Right lobe of liver (tissue), 6 donors: ENCODE results near the gene NUDT5. TPM values are rescaled to one million over a fixed set of nuclear protein-coding genes. Genes with fewer than 3 reads are reported as not detected.
A peak's percentile ranks its signal among the peaks of the same experiment; 100 is the strongest.

ENCODE experiments used
- ATAC-seq, 4 donors: fragments of 200-7000 bp; cut with Tn5 transposase; one replicate each; pipeline ENCODE4 v1.9.1; 2020; ENCODE audit warnings: mild to moderate bottlenecking in 4 of 4, moderate library complexity in 4 of 4
- DNase-seq, 3 donors: peaks; one replicate each; pipeline ENCODE4 v3.0.0-alpha.2; 2020
- H3K27ac ChIP-seq, 3 donors: fragments of 200-600 bp; one replicate each; pipeline ENCODE4 v1.8.0; 2022
- H3K27me3 ChIP-seq, 2 donors: fragments of 200-600 bp; one replicate each; pipeline ENCODE4 v1.8.0; 2022
- H3K36me3 ChIP-seq, 4 donors: fragments of 200-600 bp; sonication (generic) in 1 of 4; one replicate each; pipeline versions ENCODE4 v1.5.1 to v1.8.0; 2017 to 2022; ENCODE audit warnings: control low read depth in 1 of 4
- H3K4me1 ChIP-seq, 4 donors: fragments of 200-600 bp; sonication (generic) in 1 of 4; one replicate each; pipeline versions ENCODE4 v1.5.1 to v1.8.0; 2017 to 2022; ENCODE audit warnings: control low read depth in 1 of 4
- H3K4me3 ChIP-seq, 3 donors: fragments of 200-600 bp; one replicate each; pipeline ENCODE4 v1.8.0; 2022
- H3K9me3 ChIP-seq, 4 donors: fragments of 200-600 bp; sonication (generic) in 1 of 4; one replicate each; pipeline versions ENCODE4 v1.5.1 to v1.8.0; 2017 to 2022; ENCODE audit warnings: control low read depth in 1 of 4
- POLR2A ChIP-seq: fragments of 450-650 bp; IDR thresholded peaks from one replicate; pipeline ENCODE4 v1.6.1; 2017; ENCODE audit warnings: antibody characterized with exemption, mild to moderate bottlenecking
- whole genome bisulfite sequencing: methylation state at CpG from one replicate; pipeline ENCODE4 v1.1.6; 2018; ENCODE audit warnings: low coverage, low lambda C conversion rate; ENCODE audit not compliant: insufficient coverage; ENCODE audit errors: missing lambda C conversion rate; 5-methylcytosine and 5-hydroxymethylcytosine counted together
- intact Hi-C, 2 donors: fragments of 100-400 bp; cut with DNase I; formaldehyde crosslinking; loops; one replicate each; pipeline versions ENCODE4 v1.11.2 to v1.14.1; 2022
- total RNA-seq, 6 experiments: library from RNA; depleted of rRNA in 2 of 6; stranded (reverse); fragments of >200 nt in 2 of 6; fragmentation: NEBNext Ultra II Directional in 3 of 6; extraction: Animal tissue kit (Norgen Biotek cat#: 25700) in 3 of 6; gene quantifications; one replicate each; pipeline versions ENCODE4 v1.1.0 to v1.2.4, GENCODE V29; 2016 to 2023
- TF ChIP-seq, protein P1 (sequence below), 4 donors: fragments of 200-600 bp in 3 of 4; fragments of 450-650 bp in 1 of 4; IDR thresholded peaks; one replicate each; pipeline versions ENCODE4 v1.5.1 to v1.8.0; 2016 to 2022; ENCODE audit warnings: antibody characterized with exemption in 4 of 4, mild to moderate bottlenecking in 2 of 4
- donor health status: DM: no; HTN: yes; CAD: no.
- donor health status: DM: no; HTN: no; CAD: no.
- donor health status: DM: no; HTN: no; CAD: no.
- donor health status: DM: no; HTN: yes; CAD: no.
- donor health status: DM: no; HTN: yes; CAD: no.

NUDT5 gene
- total RNA-seq, 6 experiments from 2014 or later = 48.6 to 64.3 (median 55.8) TPM

DNA sequence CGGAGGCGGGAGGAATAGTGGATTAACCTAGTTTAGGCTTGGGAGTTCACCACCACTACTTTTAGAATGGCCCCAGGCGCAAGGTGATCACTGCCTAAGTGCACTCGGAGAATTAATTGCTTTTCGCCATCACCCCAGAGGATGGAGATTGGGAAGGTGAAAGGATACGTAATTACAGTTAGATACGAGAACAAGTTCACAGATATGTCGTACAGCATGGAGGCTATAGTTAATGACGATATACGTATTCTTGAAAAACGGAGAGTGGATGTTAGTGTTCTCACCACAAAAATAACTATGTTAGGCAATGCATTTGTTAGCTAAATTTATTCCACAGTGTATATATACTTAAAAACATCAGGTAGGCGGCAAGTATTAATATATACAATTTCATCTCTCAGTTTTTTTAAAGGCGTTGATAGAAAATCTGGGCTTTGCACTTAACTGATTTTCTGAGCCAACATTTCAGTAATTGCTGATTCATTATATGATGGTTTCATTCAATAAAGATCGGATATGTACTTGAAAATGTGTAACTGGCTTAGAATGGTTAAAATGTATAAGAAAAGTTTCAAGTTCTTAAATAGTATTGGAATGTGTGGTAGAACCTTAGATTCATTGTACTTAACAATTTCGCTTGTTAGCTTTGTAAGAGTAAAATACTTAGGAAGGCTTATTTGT lies 980 bp upstream of the NUDT5 start:
- no peak for ATAC-seq

DNA sequence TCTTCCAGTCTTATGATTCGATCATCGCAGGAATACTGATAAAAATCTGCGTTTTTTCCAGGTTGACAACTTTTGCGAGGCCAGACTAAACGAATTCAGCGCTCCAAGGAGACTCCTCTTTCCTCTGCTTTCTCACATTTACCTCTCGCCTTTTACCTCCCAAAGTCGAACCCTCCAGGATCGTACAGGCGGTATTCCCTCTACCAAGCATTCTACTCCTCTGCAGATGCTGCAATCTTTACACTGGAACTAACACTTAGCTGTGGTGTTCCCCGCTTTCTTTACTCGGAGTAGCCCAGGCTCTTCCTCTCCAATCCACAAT lies 449 bp downstream of the NUDT5 start:
- Histone ChIP-seq H3K27ac (peak overlapping the region; percentile 77 to 91 (median 91)), H3K9me3 (no peaks in the 10 kb centered on the region), H3K27me3 (no peaks in the 10 kb centered on the region), H3K4me3 (peak overlapping the region; percentile 74), H3K36me3 (peaks cover 0 to 11% (median under 1%) of the 10 kb centered on the region in 4 donors), H3K4me1 (peaks cover 0 to 48% (median 11%) of the 10 kb centered on the region in 4 donors)
- DNase-seq (no peak), ATAC-seq (peak in 3 of 4 donors; percentile 13 to 43 (median 23))
- intact Hi-C loops = no loop called here
- under 1% methylated on average over 12 of the region's 12 CpGs for WGBS
- TF ChIP-seq, protein P1, sequence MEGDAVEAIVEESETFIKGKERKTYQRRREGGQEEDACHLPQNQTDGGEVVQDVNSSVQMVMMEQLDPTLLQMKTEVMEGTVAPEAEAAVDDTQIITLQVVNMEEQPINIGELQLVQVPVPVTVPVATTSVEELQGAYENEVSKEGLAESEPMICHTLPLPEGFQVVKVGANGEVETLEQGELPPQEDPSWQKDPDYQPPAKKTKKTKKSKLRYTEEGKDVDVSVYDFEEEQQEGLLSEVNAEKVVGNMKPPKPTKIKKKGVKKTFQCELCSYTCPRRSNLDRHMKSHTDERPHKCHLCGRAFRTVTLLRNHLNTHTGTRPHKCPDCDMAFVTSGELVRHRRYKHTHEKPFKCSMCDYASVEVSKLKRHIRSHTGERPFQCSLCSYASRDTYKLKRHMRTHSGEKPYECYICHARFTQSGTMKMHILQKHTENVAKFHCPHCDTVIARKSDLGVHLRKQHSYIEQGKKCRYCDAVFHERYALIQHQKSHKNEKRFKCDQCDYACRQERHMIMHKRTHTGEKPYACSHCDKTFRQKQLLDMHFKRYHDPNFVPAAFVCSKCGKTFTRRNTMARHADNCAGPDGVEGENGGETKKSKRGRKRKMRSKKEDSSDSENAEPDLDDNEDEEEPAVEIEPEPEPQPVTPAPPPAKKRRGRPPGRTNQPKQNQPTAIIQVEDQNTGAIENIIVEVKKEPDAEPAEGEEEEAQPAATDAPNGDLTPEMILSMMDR (IDR thresholded peaks at IDR 0.05) = no peak
- no peak for TF ChIP-seq POLR2A

More for the DNA sequence above, 980 bp upstream of the NUDT5 start:
- TF ChIP-seq, protein P1 (IDR thresholded peaks at IDR 0.05) = no peak
- no peak for TF ChIP-seq POLR2A
- Histone ChIP-seq H3K4me1 (peaks cover 0 to 43% (median 6%) of the 10 kb centered on the region in 4 donors), H3K4me3 (peak overlapping the region; percentile 74), H3K36me3 (peaks cover 0 to 18% (median under 1%) of the 10 kb centered on the region in 4 donors), H3K27me3 (no peaks in the 10 kb centered on the region), H3K9me3 (no peaks in the 10 kb centered on the region), H3K27ac (peak overlapping the region; percentile 77 to 91 (median 91))
- intact Hi-C loops = no loop called here
- no peak for DNase-seq
- WGBS = 8% methylated on average over 15 of the region's 15 CpGs

DNA sequence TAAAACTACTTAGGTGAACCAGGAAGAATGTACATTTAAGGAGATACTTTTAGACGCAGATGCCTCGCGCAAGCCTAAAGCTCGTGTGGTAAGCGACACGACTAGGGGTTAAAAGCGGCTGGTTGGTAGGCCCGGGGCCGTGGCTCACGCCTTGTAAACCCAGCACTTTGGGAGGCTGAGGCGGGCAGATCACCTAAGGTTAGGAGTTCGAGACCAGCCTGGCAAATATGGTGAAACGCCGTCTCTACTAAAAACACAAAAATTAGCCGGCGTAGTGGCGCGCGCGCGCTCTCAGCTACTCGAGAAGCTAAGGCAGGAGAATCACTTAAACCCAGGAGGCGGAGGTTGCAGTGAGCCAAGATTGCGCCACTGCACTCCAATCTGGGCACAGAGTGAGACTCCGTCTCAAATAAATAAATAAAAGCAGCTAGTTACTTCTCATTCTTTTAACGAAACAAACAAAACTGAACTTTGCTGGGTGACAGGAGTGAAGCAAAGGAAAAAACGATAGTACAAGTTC lies 879 bp downstream of the NUDT5 start:
- intact Hi-C loops = no loop called here
- WGBS = 2% methylated on average over 27 of the region's 27 CpGs
- peaks cover 0 to 48% (median 11%) of the 10 kb centered on the region in 4 donors for H3K4me1 ChIP-seq
- peak overlapping the region; percentile 74 for H3K4me3 ChIP-seq
- H3K27ac ChIP-seq = peak overlapping the region; percentile 77 to 91 (median 91)
- TF ChIP-seq, protein P1 (IDR thresholded peaks at IDR 0.05) = no peak
- TF ChIP-seq POLR2A = no peak
- DNase-seq = peak; percentile 59 to 80 (median 80)
- peak; percentile 42 to 61 (median 54) for ATAC-seq
- H3K9me3 ChIP-seq = no peaks in the 10 kb centered on the region
- H3K36me3 ChIP-seq = peaks cover 0 to 10% (median under 1%) of the 10 kb centered on the region in 4 donors
- no peaks in the 10 kb centered on the region for H3K27me3 ChIP-seq

DNA sequence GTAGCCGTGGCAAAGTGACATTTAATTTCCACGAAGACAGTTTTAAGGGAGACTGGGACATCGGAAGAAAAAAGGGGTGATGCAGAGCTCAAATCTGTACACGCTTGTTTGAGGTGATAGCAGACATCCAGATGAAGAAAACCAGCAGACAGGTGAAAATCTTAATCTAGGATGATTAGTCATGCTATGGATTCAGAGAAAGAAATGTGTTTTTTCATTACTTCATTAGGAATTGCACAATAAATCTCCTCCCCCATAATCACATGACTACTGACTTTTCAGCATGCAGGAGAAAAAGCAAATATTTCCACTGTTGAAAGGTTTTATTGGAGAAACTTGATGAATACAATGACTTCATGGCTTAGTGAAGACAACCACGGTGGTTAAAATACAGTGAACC lies 2.5 kb downstream of the NUDT5 start:
- peak; percentile 5 to 37 (median 18) for ATAC-seq
- peak overlapping the region in 2 of 3 donors; percentile 14 to 74 for H3K4me3 ChIP-seq

More for the DNA sequence above, 2.5 kb downstream of the NUDT5 start:
- no peak for DNase-seq
- Histone ChIP-seq H3K36me3 (no peaks in the 10 kb centered on the region), H3K9me3 (no peaks in the 10 kb centered on the region), H3K27ac (peak overlapping the region; percentile 77 to 91 (median 91)), H3K27me3 (no peaks in the 10 kb centered on the region), H3K4me1 (peaks cover 0 to 47% (median 11%) of the 10 kb centered on the region in 4 donors)
- intact Hi-C loops = no loop called here
- TF ChIP-seq, protein P1 (IDR thresholded peaks at IDR 0.05) = no peak
- TF ChIP-seq POLR2A = no peak
- 24% methylated on average over 5 of the region's 5 CpGs for WGBS
